DMS153 treated with DMSO at 0.1 percent for 48 hours (cell line): ENCODE data around the gene IPPK.

ENCODE experiments used
- DNase-seq: peaks from one replicate; lab custom pipeline; 2025; ENCODE audit not compliant: unreplicated experiment; lab: John Stamatoyannopoulos, UW

IPPK gene

DNA sequence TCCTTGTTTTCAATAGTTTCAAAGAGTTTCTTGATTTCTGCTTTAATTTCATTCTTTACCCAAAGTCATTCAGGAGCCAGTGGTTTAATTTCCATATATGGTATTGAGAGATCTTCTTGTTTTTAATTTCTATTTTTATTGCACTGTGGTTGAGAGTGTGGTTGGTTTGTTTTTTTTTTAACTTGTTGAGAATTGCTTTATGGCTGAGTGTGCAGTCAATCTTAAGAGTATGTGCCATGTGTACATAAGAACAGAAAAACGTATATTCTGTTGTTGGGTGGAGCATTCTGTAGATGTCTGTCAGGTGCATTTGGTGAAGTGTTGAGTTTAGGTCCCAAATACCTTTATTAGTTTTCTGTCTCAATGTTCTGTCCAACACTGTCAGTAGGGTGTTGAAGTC is 26.7 kb upstream of the IPPK start:
- no peak for DNase-seq

DNA sequence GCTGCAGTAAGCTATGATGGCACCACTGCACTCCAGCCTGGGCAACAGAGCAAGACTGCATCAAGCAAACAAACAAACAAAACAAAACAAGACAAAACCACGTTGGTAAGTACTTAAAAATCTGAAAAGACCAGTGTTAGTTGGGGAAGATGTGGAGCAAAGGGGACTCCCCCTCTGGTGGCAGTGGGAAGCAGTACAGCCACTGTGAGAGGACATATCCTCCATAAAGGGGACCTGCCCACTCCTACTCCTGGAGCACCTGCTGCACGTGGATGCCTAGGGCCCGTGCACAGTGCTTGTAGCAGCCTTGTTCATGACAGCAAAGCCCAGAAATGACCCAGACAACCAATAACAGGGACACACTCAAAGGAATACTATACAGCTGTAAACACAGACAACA is 17.0 kb upstream of the IPPK start:
- DNase-seq = no peak

DNA sequence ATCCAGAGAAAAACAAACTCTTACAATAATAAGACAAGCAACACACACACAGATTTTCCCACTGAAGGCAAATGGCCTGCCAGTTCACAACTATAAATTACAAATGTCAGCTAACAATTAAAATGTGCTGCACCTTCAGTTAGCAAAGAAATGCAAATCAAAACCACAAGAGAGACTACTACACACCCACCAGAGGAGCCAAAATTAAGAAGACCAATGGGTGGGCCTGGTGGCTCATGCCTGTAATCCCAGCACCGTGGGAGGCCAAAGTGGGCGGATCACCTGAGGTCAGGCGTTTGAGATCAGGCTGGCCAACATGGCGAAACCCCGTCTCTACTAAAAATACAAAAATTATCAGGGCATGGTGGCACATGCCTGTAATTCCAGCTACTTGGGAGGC is 15.1 kb upstream of the IPPK start:
- no peak for DNase-seq

DNA sequence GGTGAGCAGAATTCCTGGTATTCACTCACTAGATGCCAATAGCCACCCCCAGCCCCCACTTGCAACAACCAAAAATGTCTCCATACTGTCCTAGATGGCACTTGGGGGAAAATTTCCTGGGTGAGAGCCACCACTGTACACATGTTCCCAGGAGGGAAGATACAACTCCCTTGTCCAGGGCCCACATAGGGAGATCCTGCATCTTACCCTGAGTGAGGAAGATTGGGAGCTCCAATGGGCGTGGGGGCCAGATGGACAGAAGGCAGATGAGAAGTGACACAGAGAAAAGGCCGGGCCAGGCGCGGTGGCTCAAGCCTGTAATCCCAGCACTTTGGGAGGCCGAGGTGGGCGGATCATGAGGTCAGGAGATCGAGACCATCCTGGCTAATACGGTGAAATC is 12.3 kb upstream of the IPPK start:
- DNase-seq = no peak

DNA sequence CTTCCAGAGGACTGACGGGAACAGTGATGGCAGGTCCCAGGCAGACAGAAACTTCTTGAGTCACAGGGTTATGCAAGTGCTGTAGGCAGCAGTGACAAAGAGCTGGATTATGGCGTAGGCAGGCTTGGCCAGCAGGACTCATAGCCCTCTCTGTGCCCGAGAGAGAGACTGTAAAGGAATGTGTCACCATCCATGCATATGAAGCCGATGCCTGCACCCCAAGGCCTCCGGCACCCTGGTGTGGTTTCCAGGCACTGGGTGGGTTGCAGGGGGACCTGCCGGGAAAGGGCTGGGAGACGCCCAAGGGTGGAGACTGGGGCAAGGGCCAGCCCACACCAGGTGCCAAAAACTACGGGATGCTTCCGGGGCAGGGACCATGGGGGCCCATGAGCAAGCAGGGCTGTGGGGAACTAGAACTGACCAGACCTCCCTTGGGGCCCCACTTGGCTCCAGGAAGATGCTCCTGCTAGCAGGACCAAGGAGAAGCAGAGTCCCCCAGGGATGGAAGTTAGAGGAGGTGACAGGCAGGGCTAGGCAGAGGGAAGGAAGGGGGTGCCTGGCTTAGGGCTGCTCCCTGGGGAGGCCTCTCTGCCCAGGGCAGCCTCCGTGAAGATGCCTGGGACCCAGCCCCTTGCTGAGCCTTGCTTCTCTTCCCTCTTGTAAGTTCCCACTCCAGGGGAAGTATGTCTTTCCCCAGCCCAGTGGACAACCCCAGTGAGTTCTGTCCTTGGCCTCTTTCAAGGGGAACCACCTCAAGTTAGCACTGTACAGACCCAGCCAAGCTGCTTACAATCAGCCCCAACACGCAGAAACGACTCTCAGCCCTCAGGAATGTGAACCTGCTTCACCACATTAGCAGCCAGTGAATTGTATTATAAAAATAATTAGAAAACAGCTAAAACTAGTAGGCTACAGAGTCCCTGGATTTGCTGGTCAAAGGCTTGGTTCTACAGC is 10.5 kb upstream of the IPPK start:
- no peak for DNase-seq

DNA sequence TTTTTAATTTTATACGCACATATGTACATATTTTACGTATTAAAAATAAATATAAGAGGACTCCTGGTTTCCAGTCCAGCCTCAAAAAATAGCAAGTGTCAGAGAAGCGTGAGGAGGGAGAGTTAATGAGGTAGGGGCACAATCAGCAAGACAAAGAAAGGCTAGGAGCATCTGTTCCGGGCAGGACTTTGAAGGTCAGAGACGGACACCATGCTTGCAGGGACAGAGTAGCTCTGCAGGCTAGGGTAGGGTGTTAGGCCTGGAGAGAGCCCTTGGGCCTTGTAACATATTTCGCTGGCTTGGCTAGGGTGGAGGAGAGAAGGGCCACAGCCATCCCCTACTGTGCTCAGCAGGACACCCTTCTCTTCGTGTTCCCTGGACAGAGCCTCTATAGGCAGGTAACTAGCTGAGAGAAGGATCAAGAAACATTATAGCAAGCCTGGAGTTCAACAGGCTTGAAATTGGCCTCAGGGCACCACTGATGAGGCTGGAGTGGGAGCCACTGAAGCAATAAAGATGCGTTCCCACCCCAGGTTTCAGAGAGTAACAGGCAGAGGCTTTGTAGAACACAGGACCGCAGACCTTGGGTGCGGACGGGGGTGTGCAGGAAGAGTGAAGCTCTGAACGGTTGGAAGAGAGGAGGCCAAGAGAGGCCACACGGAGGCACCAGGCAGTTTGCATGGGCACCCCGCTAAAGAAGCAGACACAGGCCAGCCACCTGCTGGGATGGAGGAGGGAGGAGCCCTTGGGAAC is 9.7 kb upstream of the IPPK start:
- DNase-seq = no peak

DNA sequence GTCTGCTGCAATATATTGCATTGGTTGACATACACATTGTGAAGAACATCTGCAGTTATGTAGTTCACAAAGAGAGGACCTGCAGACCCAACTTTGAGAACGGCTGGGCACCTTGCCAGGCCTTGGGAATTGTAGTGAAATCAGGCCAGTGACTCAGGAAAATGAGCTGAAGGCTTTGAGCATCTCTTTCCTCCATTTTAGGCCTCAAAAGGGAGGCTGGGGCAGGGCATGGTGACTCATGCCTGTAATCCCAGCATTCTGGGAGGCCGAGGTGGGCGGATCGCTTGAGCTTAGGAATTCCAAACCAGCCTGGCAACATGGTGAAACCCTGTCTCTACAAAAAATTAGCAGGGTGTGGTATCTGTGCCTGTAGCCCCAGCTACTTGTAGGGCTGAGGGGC is 1.4 kb upstream of the IPPK start:
- no peak for DNase-seq

DNA sequence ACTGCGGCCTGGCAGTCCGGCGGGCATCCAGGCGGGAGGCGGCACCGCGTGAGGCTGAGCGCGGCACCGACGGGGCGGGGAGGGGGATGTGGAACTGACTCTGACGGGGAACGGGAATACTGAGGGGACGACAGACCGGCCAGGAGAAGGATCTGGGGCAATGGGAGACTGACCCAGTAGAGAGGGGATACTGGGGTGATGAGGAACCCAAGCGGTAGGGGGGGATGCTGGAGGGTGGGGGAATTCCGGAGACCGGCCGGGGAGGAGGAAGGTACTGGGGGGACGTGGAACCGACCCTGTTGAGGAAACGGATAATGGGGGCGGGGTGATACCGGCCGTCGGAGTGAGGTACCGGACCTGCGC is 423 bp downstream of the IPPK start:
- no peak for DNase-seq

DNA sequence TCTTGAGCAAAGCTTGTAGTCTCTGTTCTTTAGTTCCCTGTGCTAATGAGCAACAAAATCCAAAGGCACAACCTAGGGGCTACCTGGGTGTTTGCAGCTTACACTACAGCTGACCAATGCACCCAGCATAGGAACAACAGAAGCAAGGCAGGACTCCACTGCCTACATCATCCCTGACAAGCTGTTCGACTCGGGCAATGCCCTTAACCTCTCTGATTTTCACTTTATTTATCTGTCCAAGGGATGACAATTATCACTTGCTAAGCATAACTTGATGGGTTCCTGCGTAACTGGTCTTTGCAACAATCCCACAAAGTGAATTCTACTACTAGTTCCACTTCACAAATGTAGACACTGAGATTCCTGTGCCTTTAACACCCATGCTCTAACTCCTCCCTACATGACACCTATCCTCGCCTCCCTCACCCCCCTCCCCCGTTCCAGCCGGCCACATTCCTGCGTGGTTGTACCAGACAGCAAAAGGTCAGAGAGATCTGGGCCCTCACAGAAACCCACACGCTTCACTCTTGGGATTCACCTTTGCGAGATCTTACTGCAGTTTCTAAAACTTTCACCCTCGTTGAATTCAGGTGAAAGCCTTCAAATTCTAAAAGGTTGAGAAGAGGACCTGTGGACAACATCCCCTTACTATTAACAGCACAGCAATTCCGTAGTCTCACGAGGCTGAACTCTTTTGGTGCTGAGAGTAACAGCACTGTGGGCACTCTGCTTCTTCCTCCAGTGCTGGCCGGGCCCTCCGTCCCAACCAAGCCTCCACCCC is 995 bp downstream of the IPPK start:
- DNase-seq = no peak

DNA sequence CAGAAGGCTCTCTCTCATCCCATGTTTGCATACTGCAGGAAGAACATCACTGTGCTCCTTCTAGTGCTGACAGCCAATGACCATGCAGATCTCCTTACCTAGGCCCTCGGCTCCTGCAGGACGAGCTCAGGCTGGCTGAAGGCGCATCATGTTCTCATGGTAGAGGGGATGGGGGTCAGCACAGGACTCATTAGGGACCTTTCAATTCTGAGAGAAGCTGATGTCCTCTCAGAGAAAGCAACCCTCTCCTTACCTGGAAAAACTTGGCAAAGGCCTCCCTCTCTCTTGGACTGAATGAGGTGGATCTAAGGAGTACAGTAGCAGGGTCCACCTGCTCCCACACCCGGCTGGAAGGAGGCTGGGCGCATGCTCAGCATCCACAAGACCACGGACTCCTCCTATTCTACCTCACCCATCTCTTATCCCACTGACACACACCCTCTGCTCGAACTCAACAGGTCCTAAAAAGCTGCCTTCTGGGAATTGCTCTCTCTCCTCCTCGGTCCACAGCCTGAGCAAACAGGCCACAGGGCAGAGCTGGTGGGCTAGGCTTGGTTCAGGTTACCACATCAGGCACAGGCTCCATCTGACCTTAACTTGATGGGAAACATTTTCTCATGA is 2.9 kb downstream of the IPPK start:
- DNase-seq = no peak

DNA sequence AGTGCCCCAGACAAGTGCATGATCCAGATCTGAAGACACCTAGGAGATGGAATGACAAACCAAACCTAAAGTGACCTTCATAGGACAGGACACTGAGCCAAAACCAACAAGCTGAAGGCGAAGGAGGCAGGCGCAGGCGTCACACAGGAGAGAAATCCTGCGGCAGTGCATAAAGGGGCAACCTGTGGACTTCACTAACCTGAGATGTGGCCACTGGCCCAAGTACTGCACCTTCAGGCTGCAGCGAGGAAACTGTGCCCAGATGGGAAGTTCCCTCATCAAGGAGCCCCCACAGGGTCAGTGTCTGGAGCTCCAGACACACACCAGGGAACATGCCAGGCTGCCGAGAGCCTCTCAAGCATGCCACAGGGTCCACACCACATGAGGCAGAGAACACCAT is 3.7 kb downstream of the IPPK start:
- DNase-seq = no peak

DNA sequence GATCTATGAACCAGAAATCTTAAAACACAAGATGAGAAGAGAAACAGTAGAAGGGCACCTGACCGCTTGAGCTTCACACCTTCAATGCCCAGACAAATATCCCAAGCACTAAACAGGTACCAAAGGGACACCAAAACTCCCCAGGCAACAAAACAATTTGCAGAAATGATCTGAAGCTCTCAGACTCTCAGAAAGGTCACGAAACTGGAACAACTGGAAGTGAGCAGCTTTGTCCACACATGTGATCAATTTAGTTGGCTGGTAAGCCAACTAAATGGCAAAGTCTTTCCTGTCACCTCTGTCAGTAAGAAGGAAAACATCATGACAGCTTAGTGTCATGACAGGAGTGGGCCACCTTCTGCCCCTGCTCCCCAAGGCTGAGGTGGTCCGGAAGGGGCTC is 4.1 kb downstream of the IPPK start:
- DNase-seq = no peak

DNA sequence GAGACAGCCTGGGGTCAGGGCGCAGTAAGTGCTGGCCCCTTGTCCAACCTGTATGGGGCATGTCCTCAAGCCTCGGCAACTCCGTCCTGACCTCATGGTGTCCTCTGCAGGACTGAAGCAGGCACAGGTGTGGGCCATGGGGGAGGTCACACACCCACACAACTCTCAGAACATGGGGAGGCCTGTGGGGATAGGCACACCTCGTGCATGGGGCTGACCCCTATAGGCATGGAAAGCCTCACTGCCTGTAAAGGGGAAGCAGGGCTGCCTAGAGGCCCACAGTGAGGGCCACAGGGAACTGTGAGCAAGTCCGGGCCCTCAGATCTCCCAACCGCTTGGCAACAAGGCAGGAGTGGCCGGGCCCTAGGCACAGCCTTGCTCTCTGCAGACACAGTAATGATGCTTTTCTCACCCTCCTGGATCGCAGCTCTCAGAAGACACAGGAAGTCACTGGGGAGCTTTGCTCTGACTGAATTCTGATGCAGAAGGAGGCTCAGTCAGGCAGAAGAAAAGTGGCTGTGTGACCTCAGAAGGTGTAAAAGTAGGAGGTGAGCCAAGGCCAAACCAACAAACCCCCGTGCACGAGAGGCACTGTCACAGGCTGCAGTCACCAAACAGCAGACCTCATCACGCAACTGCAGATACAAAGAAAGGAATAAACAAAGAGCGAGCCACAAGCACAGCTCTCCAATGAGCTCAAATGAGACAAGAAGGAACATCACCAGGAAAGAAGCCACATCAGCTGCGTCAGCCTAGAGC is 5.4 kb downstream of the IPPK start:
- DNase-seq = no peak

DNA sequence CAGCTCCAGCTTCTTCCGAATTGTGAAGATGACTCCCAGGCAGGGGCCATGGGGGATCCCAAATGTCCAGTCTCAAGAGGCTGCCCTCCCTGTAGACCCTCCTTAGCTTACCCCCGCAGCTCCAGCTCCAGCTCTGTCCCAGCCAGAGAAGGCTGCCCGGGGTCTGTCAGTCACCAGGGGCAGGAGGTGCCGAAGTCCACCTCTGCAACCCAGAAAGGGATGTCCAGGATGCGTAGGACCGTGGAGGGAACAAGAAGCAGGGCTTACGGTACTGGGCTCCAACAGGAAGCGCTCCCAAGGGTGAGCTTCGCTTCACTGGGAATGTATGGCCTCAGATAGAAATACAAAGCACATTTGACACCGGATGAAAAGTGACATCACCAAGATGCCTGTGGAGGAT is 6.0 kb downstream of the IPPK start:
- no peak for DNase-seq

DNA sequence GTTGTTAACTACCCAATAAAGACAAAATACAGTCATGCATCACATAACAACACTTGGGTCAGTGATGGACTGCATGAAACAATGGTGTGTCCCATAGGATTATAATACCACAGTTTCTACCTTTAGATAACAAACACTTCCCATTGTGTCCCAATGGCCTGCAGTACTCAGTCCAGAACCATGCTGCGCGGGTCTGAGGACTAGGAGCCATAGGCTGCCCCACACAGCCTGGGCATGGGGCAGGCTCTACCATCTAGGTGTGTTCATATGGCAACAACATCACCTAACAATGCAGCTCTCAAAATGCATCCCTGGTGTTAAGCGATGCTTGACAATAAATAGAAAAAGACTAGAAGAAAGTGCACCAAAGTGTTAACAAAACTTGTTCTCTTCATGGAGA is 6.8 kb downstream of the IPPK start:
- DNase-seq = no peak

DNA sequence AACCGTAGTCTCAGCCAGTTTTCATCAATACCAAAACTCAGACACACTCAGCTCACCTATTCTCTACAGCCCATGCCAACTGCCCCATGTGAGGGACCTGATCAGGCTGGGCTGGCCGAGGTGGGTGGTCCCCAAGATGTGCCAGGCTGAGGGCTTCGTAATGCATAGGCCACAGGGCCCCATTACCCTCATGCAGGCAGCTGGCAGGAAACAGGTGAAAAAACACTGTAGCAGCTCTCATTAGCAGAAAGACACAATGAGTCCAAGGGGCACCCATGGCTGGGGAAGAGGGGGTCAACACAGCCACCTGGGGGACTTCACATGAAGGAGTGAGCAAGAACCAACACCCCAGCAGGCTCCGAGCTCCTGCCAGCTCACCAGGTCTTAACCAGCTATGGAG is 8.2 kb downstream of the IPPK start:
- DNase-seq = no peak

DNA sequence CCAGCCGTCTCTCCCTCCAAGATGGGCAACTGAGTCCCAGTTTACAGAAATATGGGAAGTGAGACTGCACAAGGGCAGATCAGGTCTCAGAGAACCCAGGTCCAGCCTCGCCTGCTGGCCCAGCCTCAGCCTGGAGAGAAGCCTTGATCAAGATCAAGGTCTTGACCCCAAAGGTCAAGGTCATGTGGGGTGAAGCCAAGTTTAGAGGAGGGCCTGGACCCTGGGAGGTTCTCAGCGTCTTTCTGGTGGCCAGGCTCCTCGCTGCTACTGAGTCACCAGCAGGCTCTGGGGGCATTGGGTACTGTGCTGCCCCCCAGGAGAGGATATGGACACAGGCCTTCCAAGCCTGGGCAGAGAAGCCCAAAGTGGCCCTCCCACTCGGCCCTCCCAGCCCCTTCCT is 8.8 kb downstream of the IPPK start:
- no peak for DNase-seq

DNA sequence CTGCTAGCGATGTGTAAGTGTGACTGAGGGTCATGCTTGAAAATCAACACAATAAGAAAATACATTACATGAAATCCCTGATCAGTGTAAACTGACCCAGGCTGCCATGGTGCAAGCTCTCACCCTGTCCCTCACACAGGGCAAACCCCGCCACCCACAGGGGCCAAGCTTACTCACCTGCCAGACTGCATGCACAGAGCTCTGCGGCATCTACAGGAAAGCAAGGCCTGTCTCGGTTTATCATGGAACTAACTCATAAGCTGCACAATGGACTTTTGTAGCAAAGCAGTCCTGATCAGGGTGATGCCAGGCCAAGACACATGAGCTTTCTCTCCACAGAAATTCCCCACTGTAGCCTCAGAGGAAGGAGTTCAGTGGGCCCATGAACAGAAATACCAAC is 9.7 kb downstream of the IPPK start:
- DNase-seq = no peak

DNA sequence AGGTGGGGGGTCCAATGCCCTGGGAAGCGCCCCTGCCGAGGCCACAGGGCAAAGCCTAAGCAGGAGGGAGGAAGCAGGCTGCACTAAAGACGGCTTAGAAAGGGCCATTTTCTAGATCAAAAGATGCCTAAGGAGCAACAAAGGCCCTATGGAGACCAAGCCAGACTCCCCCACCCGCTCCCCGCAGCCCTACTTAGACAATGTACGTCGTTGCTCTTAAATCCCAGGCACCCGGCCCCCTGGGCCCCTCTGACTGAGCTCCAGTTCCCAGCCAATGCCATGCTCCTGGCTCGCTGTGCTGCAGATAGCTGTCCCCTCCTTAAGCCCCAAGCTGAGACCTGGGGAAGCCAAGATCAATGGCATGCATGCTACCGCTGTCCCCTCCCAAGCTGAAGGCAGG is 10.3 kb downstream of the IPPK start:
- DNase-seq = no peak

DNA sequence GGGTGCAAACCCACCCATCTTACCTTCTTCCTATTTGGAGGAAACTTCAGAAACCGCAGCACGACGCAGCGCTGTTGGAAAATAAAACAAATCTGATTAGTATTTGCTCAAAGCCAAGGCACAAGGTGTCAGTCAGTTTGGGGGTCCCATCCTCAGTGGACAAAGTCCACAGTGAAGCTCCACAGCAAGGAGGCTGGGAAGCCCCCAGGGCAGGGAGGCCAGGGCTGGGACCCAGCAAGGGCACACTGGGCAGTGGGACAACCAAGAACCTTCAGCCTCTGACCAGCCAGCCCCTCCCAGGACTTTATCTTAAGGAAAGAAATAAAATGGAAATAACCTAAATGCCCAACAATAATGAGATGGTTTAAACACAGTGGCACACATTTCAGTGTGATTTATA is 11.3 kb downstream of the IPPK start:
- no peak for DNase-seq

DNA sequence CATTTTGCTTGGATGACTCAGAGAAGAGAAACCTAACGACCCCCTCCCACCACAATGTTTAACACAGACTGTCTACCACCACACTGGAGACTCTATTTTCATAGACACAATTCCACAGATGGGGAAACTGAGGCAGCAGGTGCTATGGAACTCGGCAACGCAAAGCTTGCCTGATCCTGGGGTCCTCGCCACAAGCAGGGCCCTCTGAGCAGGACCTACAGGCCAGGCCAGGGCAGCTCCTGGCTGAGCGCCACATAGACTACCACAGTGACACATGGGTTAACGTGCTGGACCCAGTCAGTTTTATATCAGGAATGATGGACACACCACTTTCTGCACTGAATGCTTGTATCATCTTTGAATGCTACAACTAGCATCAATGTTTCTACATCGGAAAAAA is 11.8 kb downstream of the IPPK start:
- DNase-seq = no peak
